Stomach (tissue), 4 donors: ENCODE data around the gene DGCR2.

ENCODE experiments used
- CTCF ChIP-seq, 7 experiments: fragments of 450-650 bp in 4 of 7; fragments of 200-600 bp in 3 of 7; sonication (generic) in 3 of 7; IDR thresholded peaks; one replicate each; pipeline ENCODE4 v1.5.1; 2016 to 2019; ENCODE audit warnings: antibody characterized with exemption in 7 of 7, control low read depth in 2 of 7, mild to moderate bottlenecking in 1 of 7
- POLR2A ChIP-seq, 4 donors: fragments of 450-650 bp; IDR thresholded peaks; one replicate each; pipeline ENCODE4 v1.6.1; 2016; ENCODE audit warnings: antibody characterized with exemption in 4 of 4, control low read depth in 2 of 4, mild to moderate bottlenecking in 1 of 4, moderate library complexity in 1 of 4
- POLR2AphosphoS5 ChIP-seq, 3 donors: sonication (generic); formaldehyde crosslinking; IDR thresholded peaks; one replicate each; pipeline ENCODE4 v1.6.1; 2016; ENCODE audit warnings: antibody characterized with exemption in 3 of 3

- no peak for TF ChIP-seq CTCF (IDR thresholded peaks at IDR 0.05)
- TF ChIP-seq POLR2AphosphoS5 (IDR thresholded peaks at IDR 0.05) = no peak
- TF ChIP-seq POLR2A (IDR thresholded peaks at IDR 0.05) = no peak
Observed at GRCh38 chr22:19125011-19125410, 2.8 kb upstream of the DGCR2 start.
